H9 (cell line): ENCODE measurements around the gene PPP1R14C. TPM values are rescaled to one million over a fixed set of nuclear protein-coding genes. Genes with fewer than 3 reads are reported as not detected.

Experiments used
- DNase-seq: peaks from one replicate; pipeline ENCODE4 v3.0.0-alpha.2; 2017
- H2AFZ ChIP-seq: one replicate; pipeline ENCODE4 v1.6.1; 2013; ENCODE audit warnings: mild to moderate bottlenecking, low read length, control low read depth, moderate library complexity
- H2AK5ac ChIP-seq: 2 replicates; pipeline ENCODE4 v1.6.1; 2013; ENCODE audit warnings: low read length, control low read depth, mixed read lengths; ENCODE audit not compliant: insufficient read length
- H2BK120ac ChIP-seq: one replicate; pipeline ENCODE4 v1.6.1; 2013; ENCODE audit warnings: low read depth, mild to moderate bottlenecking, low read length, control low read depth, inconsistent platforms; ENCODE audit not compliant: poor library complexity, severe bottlenecking
- H2BK12ac ChIP-seq: 2 replicates; pipeline ENCODE4 v1.6.1; 2013; ENCODE audit warnings: low read length, control low read depth, mixed read lengths, low read depth; ENCODE audit not compliant: insufficient read length
- H2BK15ac ChIP-seq: 2 replicates; pipeline ENCODE4 v1.6.1; 2013; ENCODE audit warnings: low read depth, low read length, control low read depth
- H2BK20ac ChIP-seq: one replicate; pipeline ENCODE4 v1.6.1; 2013; ENCODE audit warnings: low read depth, mild to moderate bottlenecking, low read length, control low read depth, inconsistent platforms; ENCODE audit not compliant: poor library complexity, severe bottlenecking
- H2BK5ac ChIP-seq: 2 replicates; pipeline ENCODE4 v1.6.1; 2013; ENCODE audit warnings: low read length, control low read depth, mixed read lengths; ENCODE audit not compliant: insufficient read length
- H3K14ac ChIP-seq: 2 replicates; pipeline ENCODE4 v1.6.1; 2013; ENCODE audit warnings: low read length, control low read depth; ENCODE audit not compliant: insufficient read depth
- H3K18ac ChIP-seq: 2 replicates; pipeline ENCODE4 v1.6.1; 2013; ENCODE audit warnings: low read depth, mild to moderate bottlenecking, mixed read lengths, low read length, control low read depth; ENCODE audit not compliant: insufficient read length
- H3K23ac ChIP-seq: 2 replicates; pipeline ENCODE4 v1.6.1; 2013; ENCODE audit warnings: low read length, control low read depth, mixed read lengths, low read depth; ENCODE audit not compliant: insufficient read length
- H3K23me2 ChIP-seq: 2 replicates; pipeline ENCODE4 v1.6.1; 2013; ENCODE audit warnings: low read depth, mild to moderate bottlenecking, mixed read lengths, low read length, control low read depth; ENCODE audit not compliant: insufficient read length, poor library complexity, severe bottlenecking
- H3K27ac ChIP-seq: 2 replicates; pipeline ENCODE4 v1.5.1; 2013; ENCODE audit warnings: low read length, control low read depth, mixed read lengths, low read depth; ENCODE audit not compliant: insufficient read length
- H3K27me3 ChIP-seq: 2 replicates; pipeline ENCODE4 v1.6.1; 2013; ENCODE audit warnings: low read length, control low read depth, inconsistent platforms; ENCODE audit not compliant: insufficient read depth
- H3K4ac ChIP-seq: 2 replicates; pipeline ENCODE4 v1.6.1; 2013; ENCODE audit warnings: low read depth, mild to moderate bottlenecking, control low read depth, inconsistent platforms, low read length, moderate library complexity
- H3K4me1 ChIP-seq: 2 replicates; pipeline ENCODE4 v1.6.1; 2013; ENCODE audit warnings: low read length, control low read depth, inconsistent platforms; ENCODE audit not compliant: insufficient read depth
- H3K4me2 ChIP-seq: 2 replicates; pipeline ENCODE4 v1.6.1; 2013; ENCODE audit warnings: low read length, control low read depth, mixed read lengths; ENCODE audit not compliant: insufficient read length, insufficient read depth
- H3K56ac ChIP-seq: 2 replicates; pipeline ENCODE4 v1.6.1; 2013; ENCODE audit warnings: low read depth, mild to moderate bottlenecking, mixed read lengths, low read length, control low read depth; ENCODE audit not compliant: insufficient read length
- H3K79me1 ChIP-seq: 2 replicates; pipeline ENCODE4 v1.6.1; 2013; ENCODE audit warnings: low read depth, mild to moderate bottlenecking, moderate library complexity, low read length, control low read depth, inconsistent platforms; ENCODE audit not compliant: insufficient read depth, poor library complexity, severe bottlenecking
- H3K79me2 ChIP-seq: 2 replicates; pipeline ENCODE4 v1.6.1; 2013; ENCODE audit warnings: low read length, control low read depth, inconsistent platforms; ENCODE audit not compliant: insufficient read depth
- H3K9ac ChIP-seq: 2 replicates; pipeline ENCODE4 v1.6.1; 2013; ENCODE audit warnings: low read length, control low read depth, mixed read lengths; ENCODE audit not compliant: insufficient read length; ENCODE audit errors: extremely low read depth
- H3K9me3 ChIP-seq: one replicate; pipeline ENCODE4 v1.6.1; 2013; ENCODE audit warnings: low read depth, low read length, inconsistent platforms; ENCODE audit not compliant: control insufficient read depth
- H3T11ph ChIP-seq: one replicate; pipeline ENCODE4 v1.6.1; 2013; ENCODE audit warnings: mild to moderate bottlenecking, low read length, control low read depth, inconsistent platforms
- H4K20me1 ChIP-seq: one replicate; pipeline ENCODE4 v1.6.1; 2013; ENCODE audit not compliant: control insufficient read depth, insufficient read length, insufficient read depth
- H4K5ac ChIP-seq: 2 replicates; pipeline ENCODE4 v1.6.1; 2013; ENCODE audit warnings: low read depth, mild to moderate bottlenecking, mixed read lengths, low read length, control low read depth; ENCODE audit not compliant: insufficient read length
- H4K8ac ChIP-seq: replicated peaks from 2 replicates; pipeline ENCODE4 v1.6.1; 2013; ENCODE audit warnings: low read length, control low read depth, mixed read lengths, low read depth; ENCODE audit not compliant: insufficient read length
- H4K91ac ChIP-seq: 2 replicates; pipeline ENCODE4 v1.6.1; 2013; ENCODE audit warnings: low read depth, mild to moderate bottlenecking, moderate library complexity, mixed read lengths, low read length, control low read depth; ENCODE audit not compliant: insufficient read length
- H3K27ac Mint-ChIP-seq, 3 experiments: 2 replicates in 2 of 3; 3 replicates in 1 of 3; pipeline ENCODE4 v1.8.0; 2020 to 2021; ENCODE audit warnings: mixed read lengths in 3 of 3, mild to moderate bottlenecking in 1 of 3, moderate library complexity in 1 of 3
- H3K27me3 Mint-ChIP-seq: 2 replicates; pipeline ENCODE4 v1.8.0; 2021; ENCODE audit warnings: low read depth, mild to moderate bottlenecking, moderate library complexity, mixed read lengths
- H3K36me3 Mint-ChIP-seq, 3 experiments: 2 replicates in 2 of 3; 3 replicates in 1 of 3; pipeline ENCODE4 v1.8.0; 2020 to 2021; ENCODE audit warnings: low read depth in 3 of 3, mixed read lengths in 3 of 3; ENCODE audit not compliant: insufficient read depth in 1 of 3
- H3K4me1 Mint-ChIP-seq, 2 experiments: 2 replicates each; pipeline ENCODE4 v1.8.0; 2020; ENCODE audit warnings: mixed read lengths in 2 of 2
- H3K4me3 Mint-ChIP-seq, 2 experiments: 2 replicates in 1 of 2; 3 replicates in 1 of 2; pipeline ENCODE4 v1.8.0; 2020 to 2021; ENCODE audit warnings: mild to moderate bottlenecking in 2 of 2, mixed read lengths in 2 of 2, moderate library complexity in 1 of 2
- H3K9me3 Mint-ChIP-seq, 2 experiments: 2 replicates in 1 of 2; 3 replicates in 1 of 2; pipeline ENCODE4 v1.8.0; 2020; ENCODE audit warnings: mild to moderate bottlenecking in 2 of 2, mixed read lengths in 2 of 2, moderate library complexity in 1 of 2
- CTCF ChIP-seq: fragments of 200-600 bp; sonication (generic); conservative IDR thresholded peaks from 3 replicates; pipeline ENCODE4 v1.8.0; 2021; ENCODE audit warnings: antibody characterized with exemption, mild to moderate bottlenecking
- WGBS: extraction: QIAGEN DNeasy Blood & Tissue Kit; methylation state at CpG from one replicate; pipeline ENCODE4 v1.1.7; 2013; ENCODE audit warnings: missing lambda C conversion rate, low lambda C conversion rate, mixed read lengths; ENCODE audit not compliant: insufficient read length; ENCODE audit errors: extremely low coverage; 5-methylcytosine and 5-hydroxymethylcytosine counted together
- total RNA-seq: library from RNA; stranded (reverse); gene quantifications from 2 replicates; pipeline ENCODE4 v1.2.1, GENCODE V29; 2021

PPP1R14C gene
- total RNA-seq, 1 experiment from 2014 or later: 0.37 TPM

GRCh38 chr6:150249261-150249660, 106.4 kb downstream of the PPP1R14C start:
- no peak overlapping the region for H3T11ph ChIP-seq
- no peak overlapping the region for H3K4ac ChIP-seq
- H2BK5ac ChIP-seq: no peak overlapping the region
- no peak overlapping the region for H2BK15ac ChIP-seq
- H3K27me3 ChIP-seq: no peaks in the 10 kb centered on the region
- H4K91ac ChIP-seq: no peak overlapping the region
- no peaks in the 10 kb centered on the region for H3K9me3 ChIP-seq
- H3K79me2 ChIP-seq: no peaks in the 10 kb centered on the region
- no peak overlapping the region for H2BK20ac ChIP-seq
- no peak overlapping the region for H3K27ac Mint-ChIP-seq
- no peak overlapping the region for H3K23ac ChIP-seq
- H4K8ac ChIP-seq: no peak overlapping the region
- peaks cover 0 to 18% (median 7%) of the 10 kb centered on the region in 3 experiments; a peak in 5 of 7 replicates for H3K36me3 Mint-ChIP-seq
- no peak overlapping the region for H2BK120ac ChIP-seq
- peaks cover 10 to 18% of the 10 kb centered on the region in 2 experiments for H3K4me1 Mint-ChIP-seq
- H4K20me1 ChIP-seq: peaks cover 2% of the 10 kb centered on the region
- H3K9me3 Mint-ChIP-seq: peaks cover 15 to 19% of the 10 kb centered on the region in 2 experiments
- H2AK5ac ChIP-seq: no peak overlapping the region
- peaks cover 11% of the 10 kb centered on the region for H3K27me3 Mint-ChIP-seq
- no peak overlapping the region for H3K18ac ChIP-seq
- no peaks in the 10 kb centered on the region for H3K4me1 ChIP-seq
- H3K56ac ChIP-seq: no peak overlapping the region
- no peak overlapping the region for H3K27ac ChIP-seq
- H2AFZ ChIP-seq: no peak overlapping the region
- no peaks in the 10 kb centered on the region for H3K23me2 ChIP-seq
- no peaks in the 10 kb centered on the region for H3K79me1 ChIP-seq
- TF ChIP-seq CTCF: no peak
- H4K5ac ChIP-seq: no peak overlapping the region
- no peak overlapping the region for H3K4me3 Mint-ChIP-seq
- H3K4me2 ChIP-seq: no peak overlapping the region
- H3K9ac ChIP-seq: no peak overlapping the region
- H3K14ac ChIP-seq: no peak overlapping the region
- DNase-seq: no peak
- no CpG with 5 or more reads among the region's 2 CpGs for WGBS
- H2BK12ac ChIP-seq: no peak overlapping the region
